Measurements from ENCODE around the gene TMEM239.
"Not testable (repeated sequence)": the region's sequence is repeated elsewhere in the genome, so short reads cannot be mapped to it uniquely, and the experiment has no call there.

The TMEM239 gene

GRCh38 chr20:2820896-2821869 lies 5.0 kb downstream of the TMEM239 start:
- TF ChIP-seq, protein P1, sequence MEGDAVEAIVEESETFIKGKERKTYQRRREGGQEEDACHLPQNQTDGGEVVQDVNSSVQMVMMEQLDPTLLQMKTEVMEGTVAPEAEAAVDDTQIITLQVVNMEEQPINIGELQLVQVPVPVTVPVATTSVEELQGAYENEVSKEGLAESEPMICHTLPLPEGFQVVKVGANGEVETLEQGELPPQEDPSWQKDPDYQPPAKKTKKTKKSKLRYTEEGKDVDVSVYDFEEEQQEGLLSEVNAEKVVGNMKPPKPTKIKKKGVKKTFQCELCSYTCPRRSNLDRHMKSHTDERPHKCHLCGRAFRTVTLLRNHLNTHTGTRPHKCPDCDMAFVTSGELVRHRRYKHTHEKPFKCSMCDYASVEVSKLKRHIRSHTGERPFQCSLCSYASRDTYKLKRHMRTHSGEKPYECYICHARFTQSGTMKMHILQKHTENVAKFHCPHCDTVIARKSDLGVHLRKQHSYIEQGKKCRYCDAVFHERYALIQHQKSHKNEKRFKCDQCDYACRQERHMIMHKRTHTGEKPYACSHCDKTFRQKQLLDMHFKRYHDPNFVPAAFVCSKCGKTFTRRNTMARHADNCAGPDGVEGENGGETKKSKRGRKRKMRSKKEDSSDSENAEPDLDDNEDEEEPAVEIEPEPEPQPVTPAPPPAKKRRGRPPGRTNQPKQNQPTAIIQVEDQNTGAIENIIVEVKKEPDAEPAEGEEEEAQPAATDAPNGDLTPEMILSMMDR (IDR thresholded peaks at IDR 0.05; ENCODE audit: insufficient read depth, low read depth, low read length, missing control alignments) = no peak
- H3K4me3 ChIP-seq (ENCODE audit: low read length) = no peak overlapping the region
- DNase-seq (ENCODE audit: low read depth) = no peak

- no peak for DNase-seq (ENCODE audit: low read depth)
- TF ChIP-seq, protein P1 (IDR thresholded peaks at IDR 0.05; ENCODE audit: insufficient read depth, low read depth, low read length, missing control alignments) = no peak
- H3K4me3 ChIP-seq (ENCODE audit: low read length) = no peak overlapping the region
Measured at GRCh38 chr20:2822073-2822472, 5.9 kb downstream of the TMEM239 start.

GRCh38 chr20:2825761-2826160 lies 9.6 kb downstream of the TMEM239 start:
- H3K4me3 ChIP-seq (ENCODE audit: low read length) = no peak overlapping the region
- TF ChIP-seq, protein P1 (IDR thresholded peaks at IDR 0.05; ENCODE audit: insufficient read depth, low read depth, low read length, missing control alignments) = no peak
- no peak for DNase-seq (ENCODE audit: low read depth)

DNA sequence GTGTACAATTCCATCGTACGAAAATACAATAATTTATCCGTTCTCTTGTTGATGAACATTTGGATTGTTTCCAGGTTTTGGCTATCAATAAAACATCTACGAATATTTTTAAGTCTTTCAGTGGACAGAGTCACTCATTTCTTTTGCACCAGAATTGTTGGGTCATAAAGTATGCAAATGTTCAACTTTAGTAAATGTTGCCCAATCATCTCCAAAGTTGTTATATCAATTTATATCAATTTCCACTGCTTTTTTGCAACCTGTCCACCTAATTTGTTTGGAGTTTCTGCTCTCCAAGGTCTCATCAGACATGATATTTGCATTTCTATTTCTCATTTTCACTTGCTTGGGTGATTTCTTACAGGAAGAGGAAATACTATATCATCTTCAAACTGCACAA lies 10.5 kb downstream of the TMEM239 start:
- TF ChIP-seq, protein P1 (IDR thresholded peaks at IDR 0.05; ENCODE audit: insufficient read depth, low read depth, low read length, missing control alignments) = no peak
- DNase-seq (ENCODE audit: low read depth) = no peak
- no peak overlapping the region for H3K4me3 ChIP-seq (ENCODE audit: low read length)

DNA sequence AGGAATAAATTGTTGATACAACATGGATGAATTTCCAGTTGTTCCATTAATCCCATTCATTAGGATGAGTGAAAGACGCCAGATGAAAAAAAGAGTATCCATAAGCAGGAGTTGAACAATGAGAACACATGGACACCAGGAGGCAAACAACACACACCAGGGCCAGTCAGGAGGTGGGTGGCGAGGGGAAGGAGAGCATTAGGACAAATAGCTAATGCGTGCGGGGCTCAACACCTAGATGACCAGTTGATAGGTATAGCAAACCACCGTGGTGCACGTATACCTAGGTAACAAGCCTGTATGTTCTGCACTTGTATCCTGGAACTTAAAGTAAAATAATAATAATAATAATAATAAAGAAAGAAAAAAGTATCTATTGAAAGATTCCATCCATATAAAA lies 13.2 kb downstream of the TMEM239 start:
- no peak overlapping the region for H3K4me3 ChIP-seq (ENCODE audit: low read length)
- DNase-seq (ENCODE audit: low read depth) = no peak
- TF ChIP-seq, protein P1 (IDR thresholded peaks at IDR 0.05; ENCODE audit: insufficient read depth, low read depth, low read length, missing control alignments) = no peak

- not testable (repeated sequence) for DNase-seq (ENCODE audit: low read depth); H3K4me3 ChIP-seq (ENCODE audit: low read length)
Measured at GRCh38 chr20:2831206-2831605, 15.0 kb downstream of the TMEM239 start.

- no peak overlapping the region for H3K4me3 ChIP-seq (ENCODE audit: low read length)
- no peak for DNase-seq (ENCODE audit: low read depth)
- TF ChIP-seq, protein P1 (IDR thresholded peaks at IDR 0.05; ENCODE audit: insufficient read depth, low read depth, low read length, missing control alignments) = no peak
Measured at GRCh38 chr20:2833761-2834160, 17.6 kb downstream of the TMEM239 start.

Data from epithelial cell of esophagus (primary cell).